A549 treated with GW870086 at 1 μM for 4 hours (cell line): ENCODE results near the gene GPR157. TPM values are rescaled to one million over a fixed set of nuclear protein-coding genes. Genes with fewer than 3 reads are reported as not detected.

Source experiments
- total RNA-seq: library from RNA; stranded (reverse); fragments of 200-300 nt; extraction: Qiagen RNA extraction; gene quantifications from 5 replicates; pipeline ENCODE4 v1.2.3, GENCODE V29; 2022; ENCODE audit warnings: low read depth

The GPR157 gene, protein sequence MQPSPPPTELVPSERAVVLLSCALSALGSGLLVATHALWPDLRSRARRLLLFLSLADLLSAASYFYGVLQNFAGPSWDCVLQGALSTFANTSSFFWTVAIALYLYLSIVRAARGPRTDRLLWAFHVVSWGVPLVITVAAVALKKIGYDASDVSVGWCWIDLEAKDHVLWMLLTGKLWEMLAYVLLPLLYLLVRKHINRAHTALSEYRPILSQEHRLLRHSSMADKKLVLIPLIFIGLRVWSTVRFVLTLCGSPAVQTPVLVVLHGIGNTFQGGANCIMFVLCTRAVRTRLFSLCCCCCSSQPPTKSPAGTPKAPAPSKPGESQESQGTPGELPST
- 3.2 to 9.0 TPM (median 6.9 TPM) in 5 replicates for total RNA-seq

GRCh38 chr1:9128520-9129265 lies at the start of gene GPR157:
Gene GPR157 (minus strand): TSS chr1:9129102. CDS start chr1:9129027, 75 bp downstream.

DNA sequence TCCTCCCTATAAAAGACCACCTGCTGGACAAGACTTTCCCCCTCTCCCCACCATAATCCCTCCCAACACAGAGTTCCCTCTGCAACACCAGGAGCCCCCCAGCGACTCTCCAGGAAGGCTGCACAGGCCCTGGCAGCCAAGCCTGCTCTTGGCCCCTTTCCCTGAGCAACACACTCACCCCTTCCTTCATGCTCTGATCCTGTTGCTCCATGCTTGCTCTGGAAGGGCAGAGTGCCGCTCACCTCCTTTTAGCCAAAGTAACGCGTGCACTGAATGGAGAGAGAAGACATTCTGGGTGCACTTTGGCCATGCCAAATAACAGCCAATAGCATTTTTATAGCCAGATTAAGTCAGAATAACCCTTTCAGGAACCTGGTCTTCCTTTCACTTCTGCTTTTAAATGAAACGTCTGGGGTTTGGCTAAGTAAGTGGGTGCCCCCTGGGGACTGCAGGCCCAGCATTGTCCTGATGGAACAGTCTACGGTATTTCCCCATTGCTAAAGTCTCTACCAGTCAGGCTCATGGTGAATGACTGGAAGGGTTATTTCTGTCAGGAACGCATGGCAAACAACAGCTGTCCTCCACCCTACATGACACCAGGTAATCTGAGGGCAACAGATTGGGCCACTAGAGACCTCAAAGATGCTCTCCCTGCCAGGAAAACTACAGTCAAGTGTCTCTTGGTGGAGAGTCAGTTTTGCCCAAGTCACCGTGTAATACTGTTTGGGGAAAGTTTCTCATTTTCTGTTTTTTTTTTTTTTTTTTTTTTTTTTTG lies 59.4 kb downstream of the GPR157 start, which contains the start of gene SLC2A5:
Gene SLC2A5, minus strand, starts transcription at position 310 of the 775 bp plus-strand sequence. Its CDS starts 99 bp downstream, at position 211.

Other genes with a start within 250 kb of the GPR157 start
- not detected in 5 replicates for gene CA6, start 183.2 kb downstream of the GPR157 start, total RNA-seq
- not detected in 5 replicates for gene SLC2A7, start 102.7 kb downstream of the GPR157 start, total RNA-seq
- 0.06 to 0.77 TPM (median 0.33 TPM) in 5 replicates for gene SLC2A5, start 59.5 kb downstream of the GPR157 start, total RNA-seq
- gene H6PD, start 105.7 kb upstream of the GPR157 start, total RNA-seq: 4.7 to 7.7 TPM (median 6.7 TPM) in 5 replicates
- gene SPSB1, start 163.8 kb upstream of the GPR157 start, total RNA-seq: 22.9 to 29.5 TPM (median 27.7 TPM) in 5 replicates